ENCODE data around the gene SHMT2. TPM values are rescaled to one million over a fixed set of nuclear protein-coding genes. Genes with fewer than 3 reads are reported as not detected.

The SHMT2 gene
- total RNA-seq, 2 experiments from 2014 or later = 194 to 357 TPM

DNA sequence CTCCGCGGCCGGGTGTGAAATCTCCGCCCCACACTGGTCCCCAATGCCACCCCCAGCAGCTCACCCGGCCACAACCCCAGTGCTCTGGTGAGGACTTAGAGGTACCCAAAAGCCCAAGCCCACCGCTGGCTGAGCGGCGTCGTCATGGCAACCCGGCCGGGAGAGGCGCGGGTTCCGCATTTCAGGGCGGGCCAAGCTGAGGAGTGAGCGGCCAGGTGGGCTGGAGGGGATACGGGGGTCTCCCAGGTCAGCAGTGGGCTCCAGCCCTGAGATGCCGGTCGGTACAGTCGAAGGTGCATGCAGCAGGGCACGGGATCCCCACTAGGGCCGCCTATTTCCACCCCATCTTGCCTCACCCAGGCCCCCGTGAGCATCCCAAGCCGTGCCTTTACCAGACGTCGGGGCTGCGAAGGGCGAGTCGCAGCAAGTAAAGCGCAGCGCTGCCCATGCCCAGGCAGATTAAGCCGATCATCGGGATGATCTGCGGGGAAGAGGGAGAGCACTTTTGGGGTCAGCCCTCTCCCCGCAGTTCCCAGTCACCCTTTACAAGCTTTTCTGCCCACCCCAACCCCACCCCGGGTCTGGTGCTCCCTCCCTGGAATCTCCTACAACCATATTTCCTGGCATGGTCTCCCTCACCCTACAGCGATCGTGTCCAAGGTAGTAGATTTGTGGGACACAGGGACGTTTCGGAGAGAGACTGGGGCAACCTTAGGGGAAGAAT is 6.9 kb downstream of the SHMT2 start:
- Mint-ChIP-seq H3K27me3 (peaks cover 40% of the 10 kb centered on the region), H3K27ac (no peak overlapping the region), H3K9me3 (ENCODE audit: low read depth) (no peaks in the 10 kb centered on the region), H3K36me3 (peaks cover 28% of the 10 kb centered on the region), H3K4me1 (peaks cover 42% of the 10 kb centered on the region), H3K4me3 (no peak overlapping the region)
- ATAC-seq (no peak), DNase-seq (no peak)
- CTCF ChIA-PET = interaction anchor here (7.2 to 19.2 kb wide), 4 partner anchors 9 to 221 kb away, joined by 72 to 647 read pairs (median 342); partner anchors contain the start of genes GLI1, INHBE, LRP1 and NXPH4

GRCh38 chr12:57236925-57237595 is 7.5 kb downstream of the SHMT2 start:
- H3K4me3 Mint-ChIP-seq = no peak overlapping the region
- H3K27ac Mint-ChIP-seq = no peak overlapping the region

GRCh38 chr12:57237596-57237931 is 8.1 kb downstream of the SHMT2 start:
- Mint-ChIP-seq H3K36me3 (peaks cover 20% of the 10 kb centered on the region), H3K27ac (no peak overlapping the region)

More at GRCh38 chr12:57236925-57237595, 7.5 kb downstream of the SHMT2 start:
- Mint-ChIP-seq H3K9me3 (ENCODE audit: low read depth) (no peaks in the 10 kb centered on the region), H3K4me1 (peaks cover 42% of the 10 kb centered on the region), H3K36me3 (peaks cover 23% of the 10 kb centered on the region), H3K27me3 (peaks cover 47% of the 10 kb centered on the region)
- CTCF ChIA-PET = interaction anchor here (7.2 to 19.2 kb wide), 4 partner anchors 10 to 220 kb away, joined by 72 to 647 read pairs (median 342); partner anchors contain the start of genes GLI1, INHBE, LRP1 and NXPH4
- ATAC-seq (no peak), DNase-seq (no peak)

DNA sequence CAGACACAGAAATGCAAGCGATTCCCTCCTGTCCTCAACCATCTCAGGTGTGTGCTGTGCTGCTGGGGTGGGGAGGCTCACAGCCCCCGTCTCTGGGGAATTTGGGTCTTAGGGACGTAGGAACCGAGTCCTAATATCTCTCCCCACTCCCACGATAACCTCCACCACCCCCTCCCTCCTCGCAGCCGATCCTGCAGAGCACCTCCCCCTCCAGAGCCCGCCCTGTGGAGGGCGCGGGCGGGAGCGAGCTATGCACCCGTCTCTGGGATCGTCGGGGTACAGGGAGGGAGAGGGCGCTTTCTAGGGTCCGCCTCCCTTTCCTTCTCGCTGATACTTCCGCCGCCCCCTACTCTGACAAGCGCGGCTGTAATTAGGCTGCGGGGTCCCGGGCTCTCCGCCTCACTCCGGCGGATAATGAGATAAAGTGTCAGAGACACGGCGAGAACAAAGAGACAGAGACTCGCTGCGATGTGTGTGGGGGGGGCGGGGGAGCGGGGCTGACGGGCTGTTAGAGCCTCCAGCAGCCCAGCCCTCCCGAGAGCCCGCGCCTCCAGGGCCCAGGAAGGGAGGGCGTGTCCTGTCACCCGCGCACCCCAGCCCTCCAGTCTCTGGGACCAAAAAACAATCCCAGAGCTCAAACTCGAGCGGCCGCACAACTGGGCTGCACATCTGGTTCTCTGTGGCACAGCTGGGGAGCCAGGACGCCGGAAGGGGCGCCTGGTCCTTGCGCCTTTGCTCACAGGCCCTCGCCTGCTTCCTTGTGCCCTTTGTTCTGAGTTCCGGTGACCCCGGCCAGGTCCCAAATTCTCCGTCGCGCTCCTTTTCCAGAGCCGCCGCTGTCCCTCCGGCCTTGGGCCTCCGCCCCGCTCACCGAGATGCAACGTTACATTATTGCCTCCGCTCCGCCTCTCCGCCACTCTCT is 8.7 kb downstream of the SHMT2 start:
- peaks cover 14% of the 10 kb centered on the region for H3K36me3 Mint-ChIP-seq
- H3K4me3 Mint-ChIP-seq = peak overlapping the region; percentile 84
- no peaks in the 10 kb centered on the region for H3K9me3 Mint-ChIP-seq (ENCODE audit: low read depth)
- H3K27me3 Mint-ChIP-seq = peaks cover 52% of the 10 kb centered on the region
- ATAC-seq (peak; percentile 8), DNase-seq (no peak)
- H3K4me1 Mint-ChIP-seq = peaks cover 46% of the 10 kb centered on the region
- CTCF ChIA-PET = interaction anchor here (1.0 to 19.2 kb wide), 14 partner anchors 10 to 234 kb away, joined by 3 to 647 read pairs (median 12); partner anchors contain the start of genes GLI1, INHBC, INHBE and LRP1
- H3K27ac Mint-ChIP-seq = peak overlapping the region; percentile 73

More at GRCh38 chr12:57237596-57237931, 8.1 kb downstream of the SHMT2 start:
- Mint-ChIP-seq H3K27me3 (peaks cover 50% of the 10 kb centered on the region), H3K4me1 (peaks cover 44% of the 10 kb centered on the region), H3K9me3 (ENCODE audit: low read depth) (no peaks in the 10 kb centered on the region), H3K4me3 (no peak overlapping the region)
- ATAC-seq (no peak), DNase-seq (no peak)
- CTCF ChIA-PET = interaction anchor here (1.8 to 19.2 kb wide), 6 partner anchors 10 to 220 kb away, joined by 8 to 647 read pairs (median 108); partner anchors contain the start of genes GLI1, INHBE, LRP1 and NXPH4

- Mint-ChIP-seq H3K27ac (peak overlapping the region; percentile 79), H3K27me3 (peaks cover 52% of the 10 kb centered on the region), H3K4me1 (peaks cover 50% of the 10 kb centered on the region), H3K9me3 (ENCODE audit: low read depth) (no peaks in the 10 kb centered on the region), H3K4me3 (peak overlapping the region; percentile 84), H3K36me3 (peaks cover 7% of the 10 kb centered on the region)
- ATAC-seq (peak; percentile 71), DNase-seq (peak; percentile 92)
- CTCF ChIA-PET = interaction anchor here (1.0 to 19.2 kb wide), 20 partner anchors 9 to 240 kb away, joined by 3 to 647 read pairs (median 5); partner anchors contain the start of genes GLI1, INHBC, INHBE and LRP1
Measured at GRCh38 chr12:57238854-57239554, 9.5 kb downstream of the SHMT2 start.

- DNase-seq = no peak
- no peaks in the 10 kb centered on the region for H3K9me3 Mint-ChIP-seq (ENCODE audit: low read depth)
- peaks cover 50% of the 10 kb centered on the region for H3K4me1 Mint-ChIP-seq
- peak; percentile 6 for ATAC-seq
- CTCF ChIA-PET = interaction anchor here (0.8 to 19.2 kb wide), 20 partner anchors 8 to 604 kb away, joined by 3 to 647 read pairs (median 4); partner anchors contain the start of genes GLI1, INHBC, INHBE and LRP1
- peaks cover 52% of the 10 kb centered on the region for H3K27me3 Mint-ChIP-seq
- peak overlapping the region; percentile 79 for H3K27ac Mint-ChIP-seq
- H3K4me3 Mint-ChIP-seq = peak overlapping the region; percentile 84
- H3K36me3 Mint-ChIP-seq = peaks cover 1% of the 10 kb centered on the region
Measured at GRCh38 chr12:57239587-57240065, 10.1 kb downstream of the SHMT2 start.

GRCh38 chr12:57240066-57240921 is 10.8 kb downstream of the SHMT2 start:
- H3K27me3 Mint-ChIP-seq = peaks cover 52% of the 10 kb centered on the region
- H3K27ac Mint-ChIP-seq = peak overlapping the region; percentile 79
- CTCF ChIA-PET = interaction anchor here (0.6 to 19.2 kb wide), 13 partner anchors 11 to 604 kb away, joined by 3 to 647 read pairs (median 17); partner anchors contain the start of genes GLI1, INHBE, LRP1 and NXPH4
- H3K36me3 Mint-ChIP-seq = no peaks in the 10 kb centered on the region
- H3K9me3 Mint-ChIP-seq (ENCODE audit: low read depth) = no peaks in the 10 kb centered on the region
- peaks cover 49% of the 10 kb centered on the region for H3K4me1 Mint-ChIP-seq
- DNase-seq (peak; percentile 77), ATAC-seq (peak; percentile 39)
- H3K4me3 Mint-ChIP-seq = peak overlapping the region; percentile 84

DNA sequence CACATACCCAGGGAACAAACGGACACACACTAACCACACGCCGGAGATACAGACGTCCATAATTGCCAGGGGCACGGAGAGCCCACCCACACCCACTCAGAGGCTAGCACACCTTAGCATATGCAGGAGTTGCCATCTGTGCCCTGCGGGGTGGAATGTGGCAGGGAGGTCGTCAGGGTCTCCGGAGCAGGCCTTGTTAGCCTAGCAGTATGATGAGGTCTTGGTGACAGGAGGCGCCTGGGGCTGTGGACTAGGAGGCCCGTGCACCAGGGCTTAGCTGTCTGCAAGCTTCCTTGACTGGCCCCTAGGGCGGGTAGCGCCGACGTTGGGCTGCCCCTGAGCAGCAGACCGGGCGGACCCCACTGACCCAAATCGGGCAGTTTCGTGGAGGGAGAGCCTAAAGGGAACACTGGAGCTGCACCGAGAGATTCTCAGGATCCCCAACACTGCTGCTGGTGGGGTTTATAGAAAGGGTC is 11.5 kb downstream of the SHMT2 start:
- no peak overlapping the region for H3K27ac Mint-ChIP-seq
- DNase-seq (peak; percentile 53), ATAC-seq (no peak)
- H3K27me3 Mint-ChIP-seq = peaks cover 52% of the 10 kb centered on the region
- peaks cover 45% of the 10 kb centered on the region for H3K4me1 Mint-ChIP-seq
- no peaks in the 10 kb centered on the region for H3K9me3 Mint-ChIP-seq (ENCODE audit: low read depth)
- H3K4me3 Mint-ChIP-seq = peak overlapping the region; percentile 84
- H3K36me3 Mint-ChIP-seq = no peaks in the 10 kb centered on the region
- CTCF ChIA-PET = interaction anchor here (0.6 to 19.2 kb wide), 12 partner anchors 10 to 605 kb away, joined by 3 to 647 read pairs (median 30); partner anchors contain the start of genes GLI1, INHBE, LRP1 and NXPH4

DNA sequence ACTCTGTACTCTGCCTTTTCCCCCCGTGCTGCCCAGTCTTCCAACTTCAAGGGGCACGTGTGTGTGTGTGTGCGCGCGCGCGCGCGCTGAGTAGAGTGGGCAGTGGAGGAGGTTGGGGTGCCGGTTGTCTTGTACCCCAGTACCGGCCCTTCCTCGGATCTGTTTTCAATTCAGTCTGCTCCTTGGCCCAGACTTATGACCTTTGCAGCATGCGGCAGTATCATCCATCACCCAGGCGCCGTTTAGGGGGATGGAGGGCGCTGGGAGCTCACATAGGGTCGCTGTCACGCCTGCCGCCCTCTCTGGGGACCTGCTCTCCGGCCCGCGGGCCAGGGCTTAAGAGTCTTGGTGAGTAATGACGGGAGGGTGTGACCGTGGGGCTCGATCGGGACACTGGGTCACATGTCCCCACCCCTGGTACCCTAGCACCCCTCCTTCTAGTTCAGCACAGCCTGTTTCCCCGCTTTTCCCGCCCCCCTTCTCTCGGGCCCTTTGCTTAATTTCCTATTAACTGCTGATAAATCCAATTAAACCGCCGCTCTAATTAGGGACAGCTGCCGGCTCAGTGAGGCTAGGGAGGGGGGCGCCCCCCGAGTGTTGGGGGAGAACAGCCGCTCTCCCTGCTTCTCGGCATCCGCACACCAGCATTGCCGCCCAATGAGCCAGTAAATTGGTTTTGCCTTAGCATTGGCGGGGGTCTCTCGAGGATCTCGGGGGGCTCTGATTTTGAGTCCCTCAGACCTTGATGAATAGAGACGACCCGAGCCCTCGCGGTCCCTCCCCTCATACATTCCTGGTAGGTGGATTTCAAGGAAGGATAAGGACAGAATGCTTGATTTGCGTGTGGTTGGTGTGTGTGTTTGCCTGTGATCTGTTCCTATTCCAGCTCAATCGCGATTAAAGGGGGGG is 12.1 kb downstream of the SHMT2 start:
- H3K4me1 Mint-ChIP-seq = peaks cover 43% of the 10 kb centered on the region
- no peak overlapping the region for H3K4me3 Mint-ChIP-seq
- ATAC-seq (no peak), DNase-seq (no peak)
- H3K27ac Mint-ChIP-seq = no peak overlapping the region
- peaks cover 47% of the 10 kb centered on the region for H3K27me3 Mint-ChIP-seq
- CTCF ChIA-PET = interaction anchor here (1.0 to 19.2 kb wide), 17 partner anchors 10 to 451 kb away, joined by 3 to 647 read pairs (median 13); partner anchors contain the start of genes GLI1, INHBE, LRP1 and NEMP1
- H3K36me3 Mint-ChIP-seq = no peaks in the 10 kb centered on the region
- no peaks in the 10 kb centered on the region for H3K9me3 Mint-ChIP-seq (ENCODE audit: low read depth)

GRCh38 chr12:57242329-57242690 is 12.8 kb downstream of the SHMT2 start:
- Mint-ChIP-seq H3K36me3 (no peaks in the 10 kb centered on the region), H3K4me1 (peaks cover 41% of the 10 kb centered on the region), H3K27ac (no peak overlapping the region), H3K4me3 (no peak overlapping the region), H3K9me3 (ENCODE audit: low read depth) (no peaks in the 10 kb centered on the region), H3K27me3 (peaks cover 40% of the 10 kb centered on the region)
- DNase-seq (no peak), ATAC-seq (no peak)
- CTCF ChIA-PET = interaction anchor here (0.8 to 19.2 kb wide), 28 partner anchors 9 to 489 kb away, joined by 3 to 647 read pairs (median 6); partner anchors contain the start of genes GLI1, INHBC, INHBE and LRP1

Data from activated CD8-positive, alpha-beta memory T cell treated with anti-CD3 and anti-CD28 coated beads, Interleukin-2, amount 10 ng/mL, durations not matched to agents 7 days and 5 days (primary cell).